ENCODE results near the gene SPPL3.

The SPPL3 gene

DNA sequence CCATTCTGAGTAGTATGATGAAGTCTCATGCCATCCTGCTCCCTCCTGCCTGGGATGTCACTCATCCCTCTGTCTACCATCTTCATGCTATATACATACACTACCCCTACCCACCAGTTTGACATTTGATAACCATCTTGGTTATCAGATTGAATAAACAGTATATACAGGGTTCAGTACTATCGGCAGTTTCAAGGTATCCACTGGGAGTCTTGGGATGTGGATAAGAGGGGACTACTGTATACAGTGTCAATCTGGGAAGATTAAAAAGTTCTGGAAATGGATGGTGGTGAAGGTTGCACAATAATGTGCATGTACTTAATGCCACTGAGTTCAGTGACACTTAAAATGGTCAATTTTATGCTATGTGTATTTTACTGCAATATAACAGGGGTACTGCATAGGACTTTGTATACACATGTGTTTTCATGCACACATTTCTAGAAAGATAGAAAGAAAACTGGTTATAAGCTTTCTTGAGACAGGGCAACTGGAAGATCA is 22.1 kb downstream of the SPPL3 start:
- Histone ChIP-seq H4K20me1 (ENCODE audit: insufficient read depth) (no peaks in the 10 kb centered on the region), H3K79me2 (ENCODE audit: insufficient read depth, low read depth) (peaks cover 7% of the 10 kb centered on the region; the same call in 1 of the 2 replicates), H3K27ac (no peak overlapping the region), H3K4me1 (ENCODE audit: low read depth, poor library complexity, severe bottlenecking) (peaks cover 7% of the 10 kb centered on the region), H2AFZ (ENCODE audit: low read depth) (no peak overlapping the region), H3K9ac (no peak overlapping the region), H3K4me3 (IDR thresholded peaks at IDR 0.05; ENCODE audit: insufficient read depth, low read depth, low read length) (no peak overlapping the region), H3K4me2 (no peak overlapping the region), H3K36me3 (ENCODE audit: insufficient read depth) (no peaks in the 10 kb centered on the region), H3K27me3 (ENCODE audit: insufficient read depth, low read depth) (no peaks in the 10 kb centered on the region)
- TF ChIP-seq, protein P1, sequence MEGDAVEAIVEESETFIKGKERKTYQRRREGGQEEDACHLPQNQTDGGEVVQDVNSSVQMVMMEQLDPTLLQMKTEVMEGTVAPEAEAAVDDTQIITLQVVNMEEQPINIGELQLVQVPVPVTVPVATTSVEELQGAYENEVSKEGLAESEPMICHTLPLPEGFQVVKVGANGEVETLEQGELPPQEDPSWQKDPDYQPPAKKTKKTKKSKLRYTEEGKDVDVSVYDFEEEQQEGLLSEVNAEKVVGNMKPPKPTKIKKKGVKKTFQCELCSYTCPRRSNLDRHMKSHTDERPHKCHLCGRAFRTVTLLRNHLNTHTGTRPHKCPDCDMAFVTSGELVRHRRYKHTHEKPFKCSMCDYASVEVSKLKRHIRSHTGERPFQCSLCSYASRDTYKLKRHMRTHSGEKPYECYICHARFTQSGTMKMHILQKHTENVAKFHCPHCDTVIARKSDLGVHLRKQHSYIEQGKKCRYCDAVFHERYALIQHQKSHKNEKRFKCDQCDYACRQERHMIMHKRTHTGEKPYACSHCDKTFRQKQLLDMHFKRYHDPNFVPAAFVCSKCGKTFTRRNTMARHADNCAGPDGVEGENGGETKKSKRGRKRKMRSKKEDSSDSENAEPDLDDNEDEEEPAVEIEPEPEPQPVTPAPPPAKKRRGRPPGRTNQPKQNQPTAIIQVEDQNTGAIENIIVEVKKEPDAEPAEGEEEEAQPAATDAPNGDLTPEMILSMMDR (conservative IDR thresholded peaks at IDR 0.05; ENCODE audit: low read depth, low read length) = no peak

DNA sequence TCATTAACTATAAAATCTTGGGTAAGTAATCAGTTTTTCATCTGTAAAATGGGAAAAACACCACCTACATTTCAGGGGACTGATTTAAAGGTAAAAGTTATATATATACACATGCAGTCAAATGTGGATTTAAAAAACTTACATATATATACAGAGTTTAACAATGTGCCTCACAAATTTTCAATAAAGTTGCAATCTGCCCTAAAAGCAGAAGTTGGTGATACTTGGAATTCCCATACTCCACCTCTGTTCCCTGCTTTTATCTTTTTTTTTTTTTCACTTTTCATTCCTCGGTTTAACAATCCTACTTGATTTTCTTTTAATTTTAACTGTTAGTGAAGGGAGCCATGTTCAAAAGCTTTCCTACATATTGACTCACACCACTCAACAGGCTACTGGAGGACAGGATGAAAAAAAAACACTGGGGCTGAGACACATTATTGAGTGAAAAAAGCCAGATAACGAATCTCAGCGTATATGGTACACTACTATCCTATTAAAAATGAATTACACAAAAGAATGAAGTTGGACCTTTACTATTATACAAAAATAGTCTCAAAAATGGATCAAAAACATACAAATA is 24.3 kb downstream of the SPPL3 start:
- H3K27ac ChIP-seq = no peak overlapping the region
- TF ChIP-seq, protein P1 (conservative IDR thresholded peaks at IDR 0.05; ENCODE audit: low read depth, low read length) = no peak
- no peaks in the 10 kb centered on the region for H4K20me1 ChIP-seq (ENCODE audit: insufficient read depth)
- no peaks in the 10 kb centered on the region; the same call in 1 of the 2 replicates for H3K79me2 ChIP-seq (ENCODE audit: insufficient read depth, low read depth)
- no peaks in the 10 kb centered on the region for H3K36me3 ChIP-seq (ENCODE audit: insufficient read depth)
- H3K27me3 ChIP-seq (ENCODE audit: insufficient read depth, low read depth) = no peaks in the 10 kb centered on the region
- no peak overlapping the region for H2AFZ ChIP-seq (ENCODE audit: low read depth)
- no peak overlapping the region for H3K4me3 ChIP-seq (IDR thresholded peaks at IDR 0.05; ENCODE audit: insufficient read depth, low read depth, low read length)
- no peak overlapping the region for H3K9ac ChIP-seq
- no peaks in the 10 kb centered on the region for H3K4me1 ChIP-seq (ENCODE audit: low read depth, poor library complexity, severe bottlenecking)
- no peak overlapping the region for H3K4me2 ChIP-seq

DNA sequence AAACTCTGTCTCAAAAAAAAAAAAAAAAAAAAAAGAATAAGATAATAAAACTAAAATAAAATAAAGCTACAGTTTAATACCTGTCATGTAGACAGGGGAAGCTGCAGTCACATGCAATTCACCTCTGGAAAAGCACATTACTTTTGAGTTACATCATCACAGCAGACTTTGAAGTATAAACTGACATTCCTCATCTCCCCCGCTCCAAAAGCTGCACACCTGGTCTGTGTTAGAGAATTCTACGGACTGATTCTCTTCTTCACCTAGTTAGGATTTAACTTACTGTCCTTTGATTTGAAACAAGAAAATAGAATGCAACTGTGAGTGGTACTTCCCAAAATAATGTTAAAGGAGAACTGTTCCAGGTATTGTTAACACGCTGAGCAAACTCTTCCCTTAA is 25.1 kb downstream of the SPPL3 start:
- TF ChIP-seq, protein P1 (conservative IDR thresholded peaks at IDR 0.05; ENCODE audit: low read depth, low read length) = no peak
- no peaks in the 10 kb centered on the region for H3K4me1 ChIP-seq (ENCODE audit: low read depth, poor library complexity, severe bottlenecking)

DNA sequence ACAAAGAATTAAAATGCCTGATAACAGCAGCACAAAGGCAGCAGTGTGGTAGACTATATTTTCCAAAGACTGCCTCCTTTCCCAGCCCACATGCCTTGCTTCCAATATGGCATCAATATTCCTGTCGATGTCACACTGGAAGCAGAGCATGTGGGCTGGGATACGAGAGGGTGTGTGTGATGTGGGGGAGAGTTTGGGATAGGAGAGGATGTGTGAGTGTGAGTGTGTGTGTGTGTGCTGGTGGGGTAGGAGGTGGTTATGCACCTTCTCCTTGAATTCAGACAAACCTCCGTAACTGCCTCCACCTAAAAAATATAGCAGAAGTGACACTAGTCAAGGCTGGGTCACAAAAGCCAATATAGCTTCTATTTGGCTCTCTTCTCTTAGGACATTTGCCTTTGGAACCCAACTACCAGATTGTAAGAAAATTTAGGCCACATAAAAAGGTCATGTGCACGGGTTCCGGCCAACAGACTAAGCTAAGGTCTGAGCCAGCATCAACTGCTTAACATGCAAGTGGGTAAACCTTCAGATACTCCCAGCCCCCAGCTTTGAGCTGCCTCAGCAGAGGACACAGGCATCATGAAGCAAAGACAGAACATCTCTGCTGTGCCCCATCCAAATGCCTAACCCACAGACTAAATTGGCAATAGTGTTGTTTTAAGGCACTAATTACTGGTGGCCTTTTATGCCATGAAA is 29.5 kb downstream of the SPPL3 start:
- Histone ChIP-seq H3K9ac (no peak overlapping the region), H4K20me1 (ENCODE audit: insufficient read depth) (no peaks in the 10 kb centered on the region), H3K27ac (no peak overlapping the region), H3K4me1 (ENCODE audit: low read depth, poor library complexity, severe bottlenecking) (no peaks in the 10 kb centered on the region), H3K79me2 (ENCODE audit: insufficient read depth, low read depth) (no peaks in the 10 kb centered on the region), H3K36me3 (ENCODE audit: insufficient read depth) (no peaks in the 10 kb centered on the region), H3K27me3 (ENCODE audit: insufficient read depth, low read depth) (no peaks in the 10 kb centered on the region), H3K4me3 (IDR thresholded peaks at IDR 0.05; ENCODE audit: insufficient read depth, low read depth, low read length) (no peak overlapping the region), H2AFZ (ENCODE audit: low read depth) (no peak overlapping the region), H3K4me2 (no peak overlapping the region)
- TF ChIP-seq, protein P1 (conservative IDR thresholded peaks at IDR 0.05; ENCODE audit: low read depth, low read length) = no peak

More for the DNA sequence above, 25.1 kb downstream of the SPPL3 start:
- H3K27me3 ChIP-seq (ENCODE audit: insufficient read depth, low read depth) = no peaks in the 10 kb centered on the region
- no peak overlapping the region for H3K4me2 ChIP-seq
- H3K4me3 ChIP-seq (IDR thresholded peaks at IDR 0.05; ENCODE audit: insufficient read depth, low read depth, low read length) = no peak overlapping the region
- H3K9ac ChIP-seq = no peak overlapping the region
- no peak overlapping the region for H3K27ac ChIP-seq
- H3K79me2 ChIP-seq (ENCODE audit: insufficient read depth, low read depth) = no peaks in the 10 kb centered on the region; the same call in 1 of the 2 replicates
- H4K20me1 ChIP-seq (ENCODE audit: insufficient read depth) = no peaks in the 10 kb centered on the region
- H3K36me3 ChIP-seq (ENCODE audit: insufficient read depth) = no peaks in the 10 kb centered on the region
- no peak overlapping the region for H2AFZ ChIP-seq (ENCODE audit: low read depth)
